ENCODE measurements around the gene PSORS1C2. TPM values are rescaled to one million over a fixed set of nuclear protein-coding genes. Genes with fewer than 3 reads are reported as not detected.

PSORS1C2 gene
- polyA plus RNA-seq, 2 of the 4 experiments (the other 2 are of a cell fraction): 0.08 TPM; not detected in 1

DNA sequence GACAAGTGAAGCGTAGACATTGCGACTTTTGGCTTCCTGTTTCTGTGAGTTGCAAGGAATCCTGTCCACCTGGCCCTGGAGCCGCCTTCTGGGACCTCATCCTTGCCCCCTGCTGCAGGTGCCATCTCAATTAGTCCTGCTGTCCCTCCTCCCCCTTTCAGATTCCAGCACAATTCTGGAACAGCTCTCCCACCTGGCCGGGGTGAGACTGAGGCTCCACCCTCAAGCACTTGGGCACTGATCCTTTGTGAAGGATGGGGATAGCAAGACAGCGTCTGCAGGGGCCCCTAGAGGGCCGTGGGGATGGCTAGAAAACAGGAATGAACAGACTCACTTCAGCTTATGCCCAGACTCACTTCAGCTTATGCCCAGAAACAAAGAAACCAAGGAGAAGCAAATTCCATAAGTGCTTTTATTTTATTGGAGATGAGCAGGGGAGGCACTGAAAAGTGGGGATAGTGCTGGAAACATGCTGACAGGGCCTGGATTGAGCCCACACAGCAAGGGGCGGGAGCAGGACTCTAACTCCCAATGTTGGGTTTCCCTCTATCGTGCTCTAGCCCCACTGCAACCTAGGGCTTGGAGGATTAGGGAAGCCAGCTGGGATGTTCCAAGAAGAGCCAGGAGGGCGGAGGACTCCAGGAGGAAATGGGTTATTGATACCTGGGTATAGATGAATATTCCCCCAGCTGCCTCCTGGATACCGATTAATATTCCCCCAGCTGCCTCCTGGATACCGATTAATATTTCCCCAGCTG lies 27.9 kb downstream of the PSORS1C2 start (continued):
- TF ChIP-seq, protein P1, sequence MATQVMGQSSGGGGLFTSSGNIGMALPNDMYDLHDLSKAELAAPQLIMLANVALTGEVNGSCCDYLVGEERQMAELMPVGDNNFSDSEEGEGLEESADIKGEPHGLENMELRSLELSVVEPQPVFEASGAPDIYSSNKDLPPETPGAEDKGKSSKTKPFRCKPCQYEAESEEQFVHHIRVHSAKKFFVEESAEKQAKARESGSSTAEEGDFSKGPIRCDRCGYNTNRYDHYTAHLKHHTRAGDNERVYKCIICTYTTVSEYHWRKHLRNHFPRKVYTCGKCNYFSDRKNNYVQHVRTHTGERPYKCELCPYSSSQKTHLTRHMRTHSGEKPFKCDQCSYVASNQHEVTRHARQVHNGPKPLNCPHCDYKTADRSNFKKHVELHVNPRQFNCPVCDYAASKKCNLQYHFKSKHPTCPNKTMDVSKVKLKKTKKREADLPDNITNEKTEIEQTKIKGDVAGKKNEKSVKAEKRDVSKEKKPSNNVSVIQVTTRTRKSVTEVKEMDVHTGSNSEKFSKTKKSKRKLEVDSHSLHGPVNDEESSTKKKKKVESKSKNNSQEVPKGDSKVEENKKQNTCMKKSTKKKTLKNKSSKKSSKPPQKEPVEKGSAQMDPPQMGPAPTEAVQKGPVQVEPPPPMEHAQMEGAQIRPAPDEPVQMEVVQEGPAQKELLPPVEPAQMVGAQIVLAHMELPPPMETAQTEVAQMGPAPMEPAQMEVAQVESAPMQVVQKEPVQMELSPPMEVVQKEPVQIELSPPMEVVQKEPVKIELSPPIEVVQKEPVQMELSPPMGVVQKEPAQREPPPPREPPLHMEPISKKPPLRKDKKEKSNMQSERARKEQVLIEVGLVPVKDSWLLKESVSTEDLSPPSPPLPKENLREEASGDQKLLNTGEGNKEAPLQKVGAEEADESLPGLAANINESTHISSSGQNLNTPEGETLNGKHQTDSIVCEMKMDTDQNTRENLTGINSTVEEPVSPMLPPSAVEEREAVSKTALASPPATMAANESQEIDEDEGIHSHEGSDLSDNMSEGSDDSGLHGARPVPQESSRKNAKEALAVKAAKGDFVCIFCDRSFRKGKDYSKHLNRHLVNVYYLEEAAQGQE (IDR thresholded peaks at IDR 0.05): no peak
- TF ChIP-seq, protein P2, sequence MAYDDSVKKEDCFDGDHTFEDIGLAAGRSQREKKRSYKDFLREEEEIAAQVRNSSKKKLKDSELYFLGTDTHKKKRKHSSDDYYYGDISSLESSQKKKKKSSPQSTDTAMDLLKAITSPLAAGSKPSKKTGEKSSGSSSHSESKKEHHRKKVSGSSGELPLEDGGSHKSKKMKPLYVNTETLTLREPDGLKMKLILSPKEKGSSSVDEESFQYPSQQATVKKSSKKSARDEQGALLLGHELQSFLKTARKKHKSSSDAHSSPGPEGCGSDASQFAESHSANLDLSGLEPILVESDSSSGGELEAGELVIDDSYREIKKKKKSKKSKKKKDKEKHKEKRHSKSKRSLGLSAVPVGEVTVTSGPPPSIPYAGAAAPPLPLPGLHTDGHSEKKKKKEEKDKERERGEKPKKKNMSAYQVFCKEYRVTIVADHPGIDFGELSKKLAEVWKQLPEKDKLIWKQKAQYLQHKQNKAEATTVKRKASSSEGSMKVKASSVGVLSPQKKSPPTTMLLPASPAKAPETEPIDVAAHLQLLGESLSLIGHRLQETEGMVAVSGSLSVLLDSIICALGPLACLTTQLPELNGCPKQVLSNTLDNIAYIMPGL (CRISPR knock-in tag; IDR thresholded peaks at IDR 0.05; ENCODE audit: borderline replicate concordance): no peak
- TF ChIP-seq PHF8 (IDR thresholded peaks at IDR 0.05; ENCODE audit: borderline replicate concordance, low read depth) (no peak), JUNB (IDR thresholded peaks at IDR 0.05) (no peak), FOSB (CRISPR knock-in tag; IDR thresholded peaks at IDR 0.05) (no peak)

DNA sequence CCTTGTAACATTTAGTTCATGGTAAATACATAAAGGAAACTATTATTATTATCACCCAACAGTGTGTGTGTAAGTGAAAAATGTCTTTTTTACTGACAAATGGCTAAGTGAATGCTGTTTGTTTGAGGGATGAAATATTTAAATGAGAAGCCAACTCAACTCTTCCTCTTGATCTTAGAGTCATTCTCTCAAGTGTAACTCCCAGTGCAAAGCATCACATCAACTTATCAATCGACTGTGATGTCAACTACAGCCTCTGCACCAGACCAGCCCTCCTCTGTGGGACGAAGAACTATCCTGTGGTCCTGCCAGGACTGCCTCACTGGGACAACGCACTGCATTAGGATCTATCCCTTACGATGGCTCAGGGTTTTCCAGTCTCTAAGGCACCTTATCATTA lies 31.8 kb downstream of the PSORS1C2 start:
- no peak for DNase-seq (ENCODE audit: low read depth in 1 of 2, low spot score in 1 of 2)
- POLR2A ChIA-PET: no interaction called here
- 70% methylated on average over 4 of the region's 4 CpGs for WGBS (ENCODE audit: missing lambda C conversion rate)
- no peaks in the 10 kb centered on the region for H3K4me1 ChIP-seq
- CTCF ChIA-PET: no interaction called here
- no peak overlapping the region for H3K27ac ChIP-seq
- TF ChIP-seq NPAS2 (CRISPR knock-in tag; IDR thresholded peaks at IDR 0.05; ENCODE audit: borderline replicate concordance) (no peak), MAFK (IDR thresholded peaks at IDR 0.05; ENCODE audit: partially characterized antibody) (no peak), EHF (CRISPR knock-in tag; IDR thresholded peaks at IDR 0.05) (no peak), PHF8 (IDR thresholded peaks at IDR 0.05; ENCODE audit: borderline replicate concordance, low read depth) (no peak), TP53 (CRISPR knock-in tag; IDR thresholded peaks at IDR 0.05) (no peak), JUN (IDR thresholded peaks at IDR 0.05) (no peak), TFCP2L1 (CRISPR knock-in tag; IDR thresholded peaks at IDR 0.05) (no peak), BHLHE40 (IDR thresholded peaks at IDR 0.05; ENCODE audit: low read depth, low read length) (no peak), RAD21 (conservative IDR thresholded peaks at IDR 0.05 in 1 of 2, IDR thresholded peaks at IDR 0.05 in 1 of 2) (no peak), KDM1A (IDR thresholded peaks at IDR 0.05; ENCODE audit: low read depth) (no peak), RFX5 (IDR thresholded peaks at IDR 0.05) (no peak), ZFP36 (IDR thresholded peaks at IDR 0.05; ENCODE audit: borderline replicate concordance, partially characterized antibody) (no peak), HOXB13 (CRISPR knock-in tag; IDR thresholded peaks at IDR 0.05; ENCODE audit: low read depth) (no peak), EP300 (IDR thresholded peaks at IDR 0.05) (no peak), CHD2 (IDR thresholded peaks at IDR 0.05; ENCODE audit: low read length, partially characterized antibody) (no peak), CBX2 (IDR thresholded peaks at IDR 0.05; ENCODE audit: borderline replicate concordance, low read depth) (no peak)
- TF ChIP-seq, protein P3, sequence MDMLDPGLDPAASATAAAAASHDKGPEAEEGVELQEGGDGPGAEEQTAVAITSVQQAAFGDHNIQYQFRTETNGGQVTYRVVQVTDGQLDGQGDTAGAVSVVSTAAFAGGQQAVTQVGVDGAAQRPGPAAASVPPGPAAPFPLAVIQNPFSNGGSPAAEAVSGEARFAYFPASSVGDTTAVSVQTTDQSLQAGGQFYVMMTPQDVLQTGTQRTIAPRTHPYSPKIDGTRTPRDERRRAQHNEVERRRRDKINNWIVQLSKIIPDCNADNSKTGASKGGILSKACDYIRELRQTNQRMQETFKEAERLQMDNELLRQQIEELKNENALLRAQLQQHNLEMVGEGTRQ (IDR thresholded peaks at IDR 0.05): no peak
- TF ChIP-seq, protein P4, sequence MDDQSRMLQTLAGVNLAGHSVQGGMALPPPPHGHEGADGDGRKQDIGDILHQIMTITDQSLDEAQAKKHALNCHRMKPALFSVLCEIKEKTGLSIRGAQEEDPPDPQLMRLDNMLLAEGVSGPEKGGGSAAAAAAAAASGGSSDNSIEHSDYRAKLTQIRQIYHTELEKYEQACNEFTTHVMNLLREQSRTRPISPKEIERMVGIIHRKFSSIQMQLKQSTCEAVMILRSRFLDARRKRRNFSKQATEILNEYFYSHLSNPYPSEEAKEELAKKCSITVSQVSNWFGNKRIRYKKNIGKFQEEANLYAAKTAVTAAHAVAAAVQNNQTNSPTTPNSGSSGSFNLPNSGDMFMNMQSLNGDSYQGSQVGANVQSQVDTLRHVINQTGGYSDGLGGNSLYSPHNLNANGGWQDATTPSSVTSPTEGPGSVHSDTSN (IDR thresholded peaks at IDR 0.05): no peak
- TF ChIP-seq, protein P5, sequence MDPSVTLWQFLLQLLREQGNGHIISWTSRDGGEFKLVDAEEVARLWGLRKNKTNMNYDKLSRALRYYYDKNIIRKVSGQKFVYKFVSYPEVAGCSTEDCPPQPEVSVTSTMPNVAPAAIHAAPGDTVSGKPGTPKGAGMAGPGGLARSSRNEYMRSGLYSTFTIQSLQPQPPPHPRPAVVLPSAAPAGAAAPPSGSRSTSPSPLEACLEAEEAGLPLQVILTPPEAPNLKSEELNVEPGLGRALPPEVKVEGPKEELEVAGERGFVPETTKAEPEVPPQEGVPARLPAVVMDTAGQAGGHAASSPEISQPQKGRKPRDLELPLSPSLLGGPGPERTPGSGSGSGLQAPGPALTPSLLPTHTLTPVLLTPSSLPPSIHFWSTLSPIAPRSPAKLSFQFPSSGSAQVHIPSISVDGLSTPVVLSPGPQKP (IDR thresholded peaks at IDR 0.05; ENCODE audit: low read depth, low read length): no peak
- TF ChIP-seq, protein P6, sequence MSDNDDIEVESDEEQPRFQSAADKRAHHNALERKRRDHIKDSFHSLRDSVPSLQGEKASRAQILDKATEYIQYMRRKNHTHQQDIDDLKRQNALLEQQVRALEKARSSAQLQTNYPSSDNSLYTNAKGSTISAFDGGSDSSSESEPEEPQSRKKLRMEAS (IDR thresholded peaks at IDR 0.05): no peak
- no peak overlapping the region for H3K4me3 ChIP-seq
- ATAC-seq: no peak
- H3K9me3 ChIP-seq: no peaks in the 10 kb centered on the region
- FAIRE-seq: no peak
- no peak overlapping the region for H3K4me2 ChIP-seq

Measured in A549 (cell line).